SK-N-SH treated with all-trans-retinoic acid at 6 μM for 48 hours (cell line): ENCODE data around the gene MVK.

Source experiments
- ARNTL ChIP-seq: fragments of 450-650 bp; formaldehyde crosslinking; IDR thresholded peaks from 2 replicates; pipeline ENCODE4 v1.5.0; 2020; ENCODE audit warnings: low read depth, mild to moderate bottlenecking, moderate library complexity, borderline replicate concordance
- ESRRG ChIP-seq: fragments of 250-450 bp; sonication (Bioruptor Pico); IDR thresholded peaks from 2 replicates; pipeline ENCODE4 v1.6.1; 2021; ENCODE audit warnings: mild to moderate bottlenecking
- GLIS3 ChIP-seq: fragments of 250-450 bp; sonication (Bioruptor Pico); IDR thresholded peaks from 2 replicates; pipeline ENCODE4 v1.5.0; 2020; ENCODE audit warnings: mild to moderate bottlenecking, moderate library complexity
- ISL1 ChIP-seq: fragments of 250-450 bp; sonication (Bioruptor Pico); IDR thresholded peaks from 2 replicates; pipeline ENCODE4 v2.1.2; 2022; ENCODE audit warnings: mild to moderate bottlenecking, moderate library complexity
- OSR1 ChIP-seq: fragments of 250-450 bp; sonication (Bioruptor Pico); IDR thresholded peaks from 2 replicates; pipeline ENCODE4 v1.8.0; 2022; ENCODE audit warnings: moderate library complexity, mild to moderate bottlenecking, inconsistent platforms
- PPARA ChIP-seq: fragments of 250-450 bp; sonication (Bioruptor Pico); IDR thresholded peaks from 2 replicates; pipeline ENCODE4 v1.5.0; 2020; ENCODE audit warnings: mild to moderate bottlenecking, borderline replicate concordance
- TOX ChIP-seq: fragments of 250-450 bp; sonication (Bioruptor Pico); IDR thresholded peaks from 2 replicates; pipeline ENCODE4 v1.8.0; 2021; ENCODE audit warnings: mild to moderate bottlenecking, moderate library complexity, borderline replicate concordance
- ZC3H10 ChIP-seq: fragments of 250-450 bp; sonication (Bioruptor Pico); IDR thresholded peaks from 2 replicates; pipeline ENCODE4 v1.5.1; 2021; ENCODE audit warnings: mild to moderate bottlenecking, moderate library complexity
- ZFP3 ChIP-seq: fragments of 250-450 bp; sonication (Bioruptor Pico); IDR thresholded peaks from 2 replicates; pipeline ENCODE4 v1.5.0; 2020; ENCODE audit warnings: mild to moderate bottlenecking, moderate library complexity
- ZFP30 ChIP-seq: fragments of 450-650 bp; formaldehyde crosslinking; IDR thresholded peaks from 2 replicates; pipeline ENCODE4 v1.5.0; 2022; ENCODE audit warnings: mild to moderate bottlenecking, moderate library complexity
- TF ChIP-seq, protein P1 (sequence below): fragments of 250-450 bp; sonication (Bioruptor Pico); IDR thresholded peaks from 2 replicates; pipeline ENCODE4 v1.8.0; 2020; ENCODE audit warnings: mild to moderate bottlenecking, moderate library complexity, borderline replicate concordance
- TF ChIP-seq, protein P2 (sequence below): fragments of 250-450 bp; sonication (Bioruptor Pico); IDR thresholded peaks from 2 replicates; pipeline ENCODE4 v1.5.1; 2020; ENCODE audit warnings: low read depth, mild to moderate bottlenecking, moderate library complexity
- TF ChIP-seq, protein P3 (sequence below): fragments of 250-450 bp; sonication (Bioruptor Pico); IDR thresholded peaks from 2 replicates; pipeline ENCODE4 v1.5.1; 2021; ENCODE audit warnings: mild to moderate bottlenecking, moderate library complexity
- TF ChIP-seq, protein P4 (sequence below): fragments of 250-450 bp; sonication (Bioruptor Pico); IDR thresholded peaks from 2 replicates; pipeline ENCODE4 v1.8.0; 2021; ENCODE audit warnings: low read depth, mild to moderate bottlenecking, moderate library complexity, borderline replicate concordance

DNA sequence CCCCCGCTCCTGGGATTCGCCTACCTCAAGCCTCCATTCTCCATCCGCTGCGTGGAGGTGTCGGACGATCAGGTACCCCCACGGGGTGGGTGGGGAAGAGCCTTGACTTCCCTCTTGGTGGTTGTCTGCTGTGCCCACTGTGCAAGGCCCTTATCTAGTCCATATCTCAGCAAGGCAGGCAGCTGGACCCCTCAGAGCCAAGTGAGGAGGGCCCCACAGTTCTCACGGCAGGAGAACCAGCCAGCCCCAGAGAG, 40.2 kb upstream of the MVK start:
- TF ChIP-seq ARNTL (CRISPR knock-in tag) (no peak), ISL1 (CRISPR knock-in tag) (no peak), ZFP3 (no peak), GLIS3 (no peak), ZFP30 (CRISPR knock-in tag) (no peak), ESRRG (CRISPR knock-in tag) (no peak), ZC3H10 (CRISPR knock-in tag) (no peak), OSR1 (no peak), TOX (CRISPR knock-in tag) (no peak), PPARA (no peak)
- TF ChIP-seq, protein P1, sequence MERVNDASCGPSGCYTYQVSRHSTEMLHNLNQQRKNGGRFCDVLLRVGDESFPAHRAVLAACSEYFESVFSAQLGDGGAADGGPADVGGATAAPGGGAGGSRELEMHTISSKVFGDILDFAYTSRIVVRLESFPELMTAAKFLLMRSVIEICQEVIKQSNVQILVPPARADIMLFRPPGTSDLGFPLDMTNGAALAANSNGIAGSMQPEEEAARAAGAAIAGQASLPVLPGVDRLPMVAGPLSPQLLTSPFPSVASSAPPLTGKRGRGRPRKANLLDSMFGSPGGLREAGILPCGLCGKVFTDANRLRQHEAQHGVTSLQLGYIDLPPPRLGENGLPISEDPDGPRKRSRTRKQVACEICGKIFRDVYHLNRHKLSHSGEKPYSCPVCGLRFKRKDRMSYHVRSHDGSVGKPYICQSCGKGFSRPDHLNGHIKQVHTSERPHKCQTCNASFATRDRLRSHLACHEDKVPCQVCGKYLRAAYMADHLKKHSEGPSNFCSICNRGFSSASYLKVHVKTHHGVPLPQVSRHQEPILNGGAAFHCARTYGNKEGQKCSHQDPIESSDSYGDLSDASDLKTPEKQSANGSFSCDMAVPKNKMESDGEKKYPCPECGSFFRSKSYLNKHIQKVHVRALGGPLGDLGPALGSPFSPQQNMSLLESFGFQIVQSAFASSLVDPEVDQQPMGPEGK (CRISPR knock-in tag) = no peak
- TF ChIP-seq, protein P2, sequence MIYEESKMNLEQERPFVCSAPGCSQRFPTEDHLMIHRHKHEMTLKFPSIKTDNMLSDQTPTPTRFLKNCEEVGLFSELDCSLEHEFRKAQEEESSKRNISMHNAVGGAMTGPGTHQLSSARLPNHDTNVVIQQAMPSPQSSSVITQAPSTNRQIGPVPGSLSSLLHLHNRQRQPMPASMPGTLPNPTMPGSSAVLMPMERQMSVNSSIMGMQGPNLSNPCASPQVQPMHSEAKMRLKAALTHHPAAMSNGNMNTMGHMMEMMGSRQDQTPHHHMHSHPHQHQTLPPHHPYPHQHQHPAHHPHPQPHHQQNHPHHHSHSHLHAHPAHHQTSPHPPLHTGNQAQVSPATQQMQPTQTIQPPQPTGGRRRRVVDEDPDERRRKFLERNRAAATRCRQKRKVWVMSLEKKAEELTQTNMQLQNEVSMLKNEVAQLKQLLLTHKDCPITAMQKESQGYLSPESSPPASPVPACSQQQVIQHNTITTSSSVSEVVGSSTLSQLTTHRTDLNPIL = no peak
- TF ChIP-seq, protein P3, sequence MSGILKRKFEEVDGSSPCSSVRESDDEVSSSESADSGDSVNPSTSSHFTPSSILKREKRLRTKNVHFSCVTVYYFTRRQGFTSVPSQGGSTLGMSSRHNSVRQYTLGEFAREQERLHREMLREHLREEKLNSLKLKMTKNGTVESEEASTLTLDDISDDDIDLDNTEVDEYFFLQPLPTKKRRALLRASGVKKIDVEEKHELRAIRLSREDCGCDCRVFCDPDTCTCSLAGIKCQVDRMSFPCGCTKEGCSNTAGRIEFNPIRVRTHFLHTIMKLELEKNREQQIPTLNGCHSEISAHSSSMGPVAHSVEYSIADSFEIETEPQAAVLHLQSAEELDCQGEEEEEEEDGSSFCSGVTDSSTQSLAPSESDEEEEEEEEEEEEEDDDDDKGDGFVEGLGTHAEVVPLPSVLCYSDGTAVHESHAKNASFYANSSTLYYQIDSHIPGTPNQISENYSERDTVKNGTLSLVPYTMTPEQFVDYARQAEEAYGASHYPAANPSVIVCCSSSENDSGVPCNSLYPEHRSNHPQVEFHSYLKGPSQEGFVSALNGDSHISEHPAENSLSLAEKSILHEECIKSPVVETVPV = no peak
- TF ChIP-seq, protein P4, sequence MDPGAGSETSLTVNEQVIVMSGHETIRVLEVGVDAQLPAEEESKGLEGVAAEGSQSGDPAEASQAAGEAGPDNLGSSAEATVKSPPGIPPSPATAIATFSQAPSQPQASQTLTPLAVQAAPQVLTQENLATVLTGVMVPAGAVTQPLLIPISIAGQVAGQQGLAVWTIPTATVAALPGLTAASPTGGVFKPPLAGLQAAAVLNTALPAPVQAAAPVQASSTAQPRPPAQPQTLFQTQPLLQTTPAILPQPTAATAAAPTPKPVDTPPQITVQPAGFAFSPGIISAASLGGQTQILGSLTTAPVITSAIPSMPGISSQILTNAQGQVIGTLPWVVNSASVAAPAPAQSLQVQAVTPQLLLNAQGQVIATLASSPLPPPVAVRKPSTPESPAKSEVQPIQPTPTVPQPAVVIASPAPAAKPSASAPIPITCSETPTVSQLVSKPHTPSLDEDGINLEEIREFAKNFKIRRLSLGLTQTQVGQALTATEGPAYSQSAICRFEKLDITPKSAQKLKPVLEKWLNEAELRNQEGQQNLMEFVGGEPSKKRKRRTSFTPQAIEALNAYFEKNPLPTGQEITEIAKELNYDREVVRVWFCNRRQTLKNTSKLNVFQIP (CRISPR knock-in tag) = no peak
